SK-N-MC (cell line): ENCODE data around the gene UGT1A3.

ENCODE experiments used
- DNase-seq: peaks from one replicate; pipeline ENCODE4 v3.0.0-alpha.2; 2011; ENCODE audit warnings: low read depth, low spot score
- H3K27ac ChIP-seq: fragments of 200-600 bp; sonication (generic); 2 replicates; pipeline ENCODE4 v1.5.1; 2016; ENCODE audit warnings: mixed run types
- H3K36me3 ChIP-seq: fragments of 200-600 bp; sonication (generic); 2 replicates; pipeline ENCODE4 v1.6.1; 2017; ENCODE audit warnings: antibody characterized with exemption, low read length, mixed read lengths; ENCODE audit not compliant: insufficient read depth
- H3K4me3 ChIP-seq: fragments of 200-600 bp; sonication (generic); 2 replicates; pipeline ENCODE4 v1.5.1; 2016
- H3K9ac ChIP-seq: fragments of 200-600 bp; sonication (generic); 2 replicates; pipeline ENCODE4 v1.8.0; 2017; ENCODE audit warnings: mixed run types, mixed read lengths; ENCODE audit not compliant: insufficient read length
- H3K9me3 ChIP-seq: fragments of 200-600 bp; sonication (generic); 2 replicates; pipeline ENCODE4 v1.6.1; 2017; ENCODE audit warnings: low read depth, mild to moderate bottlenecking, antibody characterized with exemption, low read length, moderate library complexity, mixed read lengths
- EZH2 ChIP-seq: fragments of 200-600 bp; sonication (generic); IDR thresholded peaks from one replicate; pipeline ENCODE4 v1.6.1; 2017; ENCODE audit warnings: antibody characterized with exemption
- FOXP2 ChIP-seq: optimal IDR thresholded peaks from 2 replicates; pipeline ENCODE3; 2011; ENCODE audit warnings: mild to moderate bottlenecking, moderate library complexity; ENCODE audit not compliant: insufficient read depth; ENCODE audit errors: extremely low read length, control extremely low read depth
- POLR2AphosphoS5 ChIP-seq: IDR thresholded peaks from 2 replicates; pipeline ENCODE4 v1.6.1; 2012; ENCODE audit warnings: mild to moderate bottlenecking, low read depth, low read length, borderline replicate concordance

Gene UGT1A3

GRCh38 chr2:233778030-233778429 is 49.2 kb downstream of the UGT1A3 start, which contains the start of gene MROH2A:
MROH2A (plus strand) TSS chr2:233778330; CDS start chr2:233779359, 1,029 bp downstream.
- H3K9me3 ChIP-seq: no peaks in the 10 kb centered on the region; the same call in 1 of the 2 replicates
- TF ChIP-seq POLR2AphosphoS5: no peak
- no peak for TF ChIP-seq EZH2
- no peak for TF ChIP-seq FOXP2
- DNase-seq: no peak
- no peak within 1 kb of the TSS for H3K27ac ChIP-seq
- H3K9ac ChIP-seq: no peak within 1 kb of the TSS
- no peaks in the 10 kb centered on the region for H3K36me3 ChIP-seq
- H3K4me3 ChIP-seq: no peak within 1 kb of the TSS

- TF ChIP-seq EZH2: no peak
- no peak overlapping the region for H3K9ac ChIP-seq
- H3K9me3 ChIP-seq: peaks cover 4% of the 10 kb centered on the region; the same call in 1 of the 2 replicates
- H3K4me3 ChIP-seq: no peak overlapping the region
- H3K36me3 ChIP-seq: no peaks in the 10 kb centered on the region
- DNase-seq: no peak
- H3K27ac ChIP-seq: no peak overlapping the region
Observed at GRCh38 chr2:233779722-233780121, 50.9 kb downstream of the UGT1A3 start.

GRCh38 chr2:233780771-233781170 is 51.9 kb downstream of the UGT1A3 start:
- H3K9me3 ChIP-seq: peaks cover 4% of the 10 kb centered on the region; the same call in 1 of the 2 replicates
- no peak overlapping the region for H3K27ac ChIP-seq
- H3K9ac ChIP-seq: no peak overlapping the region
- no peaks in the 10 kb centered on the region for H3K36me3 ChIP-seq
- DNase-seq: no peak
- no peak for TF ChIP-seq POLR2AphosphoS5
- no peak for TF ChIP-seq FOXP2
- TF ChIP-seq EZH2: no peak
- H3K4me3 ChIP-seq: no peak overlapping the region

- DNase-seq: no peak
- Histone ChIP-seq H3K4me3 (no peak overlapping the region), H3K36me3 (peaks cover 5% of the 10 kb centered on the region; the same call in 1 of the 2 replicates), H3K27ac (peak overlapping the region; percentile 82), H3K9me3 (no peaks in the 10 kb centered on the region; the same call in 1 of the 2 replicates), H3K9ac (no peak overlapping the region)
- TF ChIP-seq FOXP2: no peak
- no peak for TF ChIP-seq EZH2
- TF ChIP-seq POLR2AphosphoS5: no peak
Observed at GRCh38 chr2:233789554-233789953, 60.7 kb downstream of the UGT1A3 start.

- peak overlapping the region; percentile 67 for H3K4me3 ChIP-seq
- H3K9ac ChIP-seq: peak overlapping the region; percentile 53
- H3K27ac ChIP-seq: peak overlapping the region; percentile 69
- H3K9me3 ChIP-seq: no peaks in the 10 kb centered on the region; the same call in 1 of the 2 replicates
- TF ChIP-seq POLR2AphosphoS5: no peak
- TF ChIP-seq EZH2: no peak
- TF ChIP-seq FOXP2: no peak
- DNase-seq: no peak
- H3K36me3 ChIP-seq: peaks cover 7% of the 10 kb centered on the region; the same call in 1 of the 2 replicates
Observed at GRCh38 chr2:233791151-233791882, 62.5 kb downstream of the UGT1A3 start.

- DNase-seq: no peak
Observed at GRCh38 chr2:233791883-233792329, 63.1 kb downstream of the UGT1A3 start.

GRCh38 chr2:233792720-233793119 is 63.9 kb downstream of the UGT1A3 start:
- Histone ChIP-seq H3K9ac (no peak overlapping the region), H3K4me3 (peak overlapping the region; percentile 67), H3K9me3 (no peaks in the 10 kb centered on the region), H3K27ac (no peak overlapping the region), H3K36me3 (peaks cover 7% of the 10 kb centered on the region; the same call in 1 of the 2 replicates)
- DNase-seq: no peak
- TF ChIP-seq POLR2AphosphoS5 (no peak), EZH2 (no peak), FOXP2 (no peak)

More at GRCh38 chr2:233791883-233792329, 63.1 kb downstream of the UGT1A3 start:
- no peak overlapping the region for H3K27ac ChIP-seq
- H3K36me3 ChIP-seq: peaks cover 7% of the 10 kb centered on the region; the same call in 1 of the 2 replicates
- peak overlapping the region; percentile 67 for H3K4me3 ChIP-seq
- TF ChIP-seq POLR2AphosphoS5 (no peak), FOXP2 (no peak), EZH2 (no peak)
- H3K9me3 ChIP-seq: no peaks in the 10 kb centered on the region
- H3K9ac ChIP-seq: peak overlapping the region; percentile 53

- no peak for TF ChIP-seq POLR2AphosphoS5
- TF ChIP-seq EZH2: no peak
- TF ChIP-seq FOXP2: no peak
- Histone ChIP-seq H3K4me3 (peak overlapping the region; percentile 67), H3K27ac (no peak overlapping the region), H3K36me3 (peaks cover 7% of the 10 kb centered on the region; the same call in 1 of the 2 replicates), H3K9ac (no peak overlapping the region), H3K9me3 (no peaks in the 10 kb centered on the region)
- DNase-seq: no peak
Observed at GRCh38 chr2:233793465-233794127, 64.8 kb downstream of the UGT1A3 start.
